HepG2 (cell line): ENCODE data around the gene SPAG5. TPM values are rescaled to one million over a fixed set of nuclear protein-coding genes. Genes with fewer than 3 reads are reported as not detected.

Experiments used
- E2F5 ChIP-seq: sonication (generic); formaldehyde crosslinking; conservative IDR thresholded peaks from 2 replicates; pipeline ENCODE4 v1.4.0; 2020; ENCODE audit warnings: missing genetic modification reagents
- FOXK2 ChIP-seq: fragments of 450-650 bp; IDR thresholded peaks from 2 replicates; pipeline ENCODE4 v1.6.1; 2016
- GMEB1 ChIP-seq: sonication (generic); formaldehyde crosslinking; IDR thresholded peaks from 2 replicates; pipeline ENCODE4 v1.5.1; 2020; ENCODE audit warnings: missing genetic modification reagents, mild to moderate bottlenecking, borderline replicate concordance
- KAT8 ChIP-seq: IDR thresholded peaks from 2 replicates; pipeline ENCODE4 v1.6.1; 2016; ENCODE audit warnings: missing genetic modification reagents, missing compliant biosample characterization
- KDM5A ChIP-seq: fragments of 200-600 bp; sonication (generic); IDR thresholded peaks from 2 replicates; pipeline ENCODE4 v1.7.0; 2018; ENCODE audit warnings: antibody characterized with exemption, mild to moderate bottlenecking, low read length, borderline replicate concordance
- MLLT10 ChIP-seq: sonication (generic); formaldehyde crosslinking; IDR thresholded peaks from 2 replicates; pipeline ENCODE4 v1.4.0; 2020; ENCODE audit warnings: missing genetic modification reagents
- POGK ChIP-seq: sonication (generic); formaldehyde crosslinking; conservative IDR thresholded peaks from 2 replicates; pipeline ENCODE4 v1.8.0; 2022; ENCODE audit warnings: mild to moderate bottlenecking, moderate library complexity, missing genetic modification reagents
- REPIN1 ChIP-seq: sonication (generic); formaldehyde crosslinking; IDR thresholded peaks from 2 replicates; pipeline ENCODE4 v1.8.0; 2022; ENCODE audit warnings: missing genetic modification reagents, low read depth, mild to moderate bottlenecking, borderline replicate concordance
- SAFB2 ChIP-seq: sonication (generic); formaldehyde crosslinking; IDR thresholded peaks from 2 replicates; pipeline ENCODE4 v1.5.1; 2020; ENCODE audit warnings: missing genetic modification reagents, low read depth, mild to moderate bottlenecking, borderline replicate concordance
- SOX13 ChIP-seq, 3 experiments: fragments of 450-650 bp in 1 of 3; sonication (generic) in 1 of 3; formaldehyde crosslinking in 1 of 3; IDR thresholded peaks in 2 of 3; conservative IDR thresholded peaks in 1 of 3; 2 replicates each; pipeline versions ENCODE4 v1.5.0 to v1.6.1; 2016 to 2020; ENCODE audit warnings: antibody characterized with exemption in 1 of 3, mild to moderate bottlenecking in 1 of 3, missing compliant biosample characterization in 1 of 3, missing genetic modification reagents in 1 of 3, moderate library complexity in 1 of 3
- STAT5B ChIP-seq: sonication (generic); formaldehyde crosslinking; IDR thresholded peaks from 2 replicates; pipeline ENCODE4 v1.4.0; 2020; ENCODE audit warnings: missing genetic modification reagents
- TGIF2 ChIP-seq: IDR thresholded peaks from 2 replicates; pipeline ENCODE4 v1.6.1; 2016; ENCODE audit warnings: control low read depth, missing compliant biosample characterization
- ZBTB26 ChIP-seq: IDR thresholded peaks from 2 replicates; pipeline ENCODE4 v1.6.1; 2016; ENCODE audit warnings: missing compliant biosample characterization, missing genetic modification reagents, borderline replicate concordance
- ZNF205 ChIP-seq: IDR thresholded peaks from 2 replicates; pipeline ENCODE4 v1.6.1; 2018; ENCODE audit warnings: missing biosample characterization, missing genetic modification reagents
- ZNF451 ChIP-seq: sonication (generic); formaldehyde crosslinking; IDR thresholded peaks from 2 replicates; pipeline ENCODE4 v1.5.0; 2020; ENCODE audit warnings: mild to moderate bottlenecking, missing genetic modification reagents
- ZNF564 ChIP-seq: sonication (generic); formaldehyde crosslinking; IDR thresholded peaks from 2 replicates; pipeline ENCODE4 v1.8.1; 2023; ENCODE audit warnings: mild to moderate bottlenecking, missing genetic modification reagents
- ZNF605 ChIP-seq: sonication (generic); formaldehyde crosslinking; IDR thresholded peaks from 2 replicates; pipeline ENCODE4 v1.8.0; 2022; ENCODE audit warnings: mild to moderate bottlenecking, missing genetic modification reagents
- ZNF629 ChIP-seq: sonication (generic); formaldehyde crosslinking; conservative IDR thresholded peaks from 2 replicates; pipeline ENCODE4 v1.5.0; 2020; ENCODE audit warnings: missing genetic modification reagents
- ZNF776 ChIP-seq: sonication (generic); formaldehyde crosslinking; IDR thresholded peaks from 2 replicates; pipeline ENCODE4 v1.4.0; 2020; ENCODE audit warnings: mild to moderate bottlenecking, missing genetic modification reagents
- polyA plus RNA-seq, 8 experiments: library from polyadenylated mRNA; depleted of rRNA in 3 of 8; stranded (reverse) in 7 of 8; unstranded in 1 of 8; fragments of >200 nt; fragmentation: Illumina TruSeq in 4 of 8; extraction: Trizol in 4 of 8; gene quantifications; 2 replicates each; pipeline versions ENCODE4 v1.2.1 to v1.2.3, GENCODE V29; 2011 to 2016; ENCODE audit warnings: low read depth in 4 of 8, missing spikeins in 1 of 8, mixed read lengths in 1 of 8; ENCODE audit not compliant: insufficient read depth in 1 of 8
- total RNA-seq, 5 experiments: library from RNA; depleted of rRNA; stranded (reverse); fragments of >200 nt; fragmentation: Illumina TruSeq; extraction: Trizol; gene quantifications; 2 replicates each; pipeline ENCODE4 v1.2.3, GENCODE V29; 2016; ENCODE audit warnings: low read depth in 1 of 5
- TF ChIP-seq, protein P1 (sequence below): sonication (generic); formaldehyde crosslinking; IDR thresholded peaks from 2 replicates; pipeline ENCODE4 v1.5.1; 2020; ENCODE audit warnings: missing genetic modification reagents, mild to moderate bottlenecking, borderline replicate concordance

The SPAG5 gene
- total and polyA plus RNA-seq, 2 of the 13 experiments (the other 11 are each of a cell fraction or from before 2014, with no cell fraction given), result 41.4 to 98.0 TPM

- peak; percentile 35; the same call in 1 of the 2 replicates for TF ChIP-seq POGK (CRISPR knock-in tag)
- no peak for TF ChIP-seq FOXK2
- no peak for TF ChIP-seq STAT5B
- TF ChIP-seq REPIN1, result peak; percentile 68; the same call in 1 of the 2 replicates
- peak; percentile 59; the same call in 1 of the 2 replicates for TF ChIP-seq KDM5A
- 0 out of 2 replicates have a peak, but pooled peaks have one; percentile 22 for TF ChIP-seq ZBTB26 (CRISPR knock-in tag)
- TF ChIP-seq TGIF2 (CRISPR knock-in tag), result peak; percentile 67; the same call in 1 of the 2 replicates
- peak; percentile 67 for TF ChIP-seq ZNF605
- peak; percentile 53; the same call in 1 of the 2 replicates for TF ChIP-seq SAFB2 (CRISPR knock-in tag)
- no peak for TF ChIP-seq MLLT10
- TF ChIP-seq GMEB1, result peak; percentile 97
- TF ChIP-seq E2F5 (CRISPR knock-in tag), result peak; percentile 36; the same call in 1 of the 2 replicates
- peak; percentile 87 for TF ChIP-seq KAT8 (CRISPR knock-in tag)
- TF ChIP-seq ZNF776 (CRISPR knock-in tag), result peak; percentile 91
- TF ChIP-seq SOX13 (IDR thresholded peaks at IDR 0.05), result no peak
- TF ChIP-seq SOX13 (CRISPR knock-in tag; conservative IDR thresholded peaks at IDR 0.05 in 1 of 2, IDR thresholded peaks at IDR 0.05 in 1 of 2), result peak in 1 of 2 experiments; percentile 17; a peak in 1 of 4 replicates
- TF ChIP-seq ZNF451, result peak; percentile 63
- TF ChIP-seq, protein P1, sequence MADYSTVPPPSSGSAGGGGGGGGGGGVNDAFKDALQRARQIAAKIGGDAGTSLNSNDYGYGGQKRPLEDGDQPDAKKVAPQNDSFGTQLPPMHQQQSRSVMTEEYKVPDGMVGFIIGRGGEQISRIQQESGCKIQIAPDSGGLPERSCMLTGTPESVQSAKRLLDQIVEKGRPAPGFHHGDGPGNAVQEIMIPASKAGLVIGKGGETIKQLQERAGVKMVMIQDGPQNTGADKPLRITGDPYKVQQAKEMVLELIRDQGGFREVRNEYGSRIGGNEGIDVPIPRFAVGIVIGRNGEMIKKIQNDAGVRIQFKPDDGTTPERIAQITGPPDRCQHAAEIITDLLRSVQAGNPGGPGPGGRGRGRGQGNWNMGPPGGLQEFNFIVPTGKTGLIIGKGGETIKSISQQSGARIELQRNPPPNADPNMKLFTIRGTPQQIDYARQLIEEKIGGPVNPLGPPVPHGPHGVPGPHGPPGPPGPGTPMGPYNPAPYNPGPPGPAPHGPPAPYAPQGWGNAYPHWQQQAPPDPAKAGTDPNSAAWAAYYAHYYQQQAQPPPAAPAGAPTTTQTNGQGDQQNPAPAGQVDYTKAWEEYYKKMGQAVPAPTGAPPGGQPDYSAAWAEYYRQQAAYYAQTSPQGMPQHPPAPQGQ (CRISPR knock-in tag), result no peak
- no peak for TF ChIP-seq ZNF205 (CRISPR knock-in tag)
- TF ChIP-seq ZNF629 (CRISPR knock-in tag), result no peak
- no peak for TF ChIP-seq ZNF564 (CRISPR knock-in tag)
Observed at GRCh38 chr17:28644787-28645575, 46.2 kb upstream of the SPAG5 start, which contains the start of gene BLTP2 (continued).
